NCI-H187 treated with DMSO at 0.1 percent for 48 hours (cell line): ENCODE data around the gene KIAA1671.
"Not testable (repeated sequence)": the region's sequence is repeated elsewhere in the genome, so short reads cannot be mapped to it uniquely, and the experiment has no call there.

Experiments used
- DNase-seq: peaks from one replicate; lab custom pipeline; 2025; lab: John Stamatoyannopoulos, UW

The KIAA1671 gene

GRCh38 chr22:25174888-25175411 is 222.4 kb downstream of the KIAA1671 start:
- no peak for DNase-seq

- no peak for DNase-seq
These were observed 223.7 kb downstream of the KIAA1671 start for GRCh38 chr22:25176175-25176574.

- DNase-seq = no peak
These were observed 224.3 kb downstream of the KIAA1671 start for GRCh38 chr22:25176799-25177198.

- DNase-seq = no peak
These were observed 224.7 kb downstream of the KIAA1671 start for GRCh38 chr22:25177226-25177625.

DNA sequence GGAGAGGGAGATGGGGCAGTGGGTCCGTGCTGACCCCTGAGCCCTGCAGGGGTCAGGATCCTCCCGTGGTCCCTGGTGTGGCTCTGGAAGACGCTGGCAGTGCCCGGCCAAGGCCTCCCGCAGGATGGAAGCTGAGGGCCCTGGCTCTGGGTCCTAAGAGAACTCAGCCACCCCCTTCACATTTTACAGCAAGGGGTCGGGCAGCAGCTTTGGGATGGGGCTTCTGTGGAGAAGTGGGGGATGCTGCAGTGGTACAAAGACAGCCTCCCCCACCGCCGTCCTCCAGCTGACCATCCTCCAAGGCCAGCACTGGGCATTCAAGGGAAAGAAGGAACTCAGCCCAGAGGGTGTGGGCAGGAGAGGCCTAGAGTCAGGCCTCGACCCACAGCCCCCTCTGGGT is 225.4 kb downstream of the KIAA1671 start:
- no peak for DNase-seq

DNA sequence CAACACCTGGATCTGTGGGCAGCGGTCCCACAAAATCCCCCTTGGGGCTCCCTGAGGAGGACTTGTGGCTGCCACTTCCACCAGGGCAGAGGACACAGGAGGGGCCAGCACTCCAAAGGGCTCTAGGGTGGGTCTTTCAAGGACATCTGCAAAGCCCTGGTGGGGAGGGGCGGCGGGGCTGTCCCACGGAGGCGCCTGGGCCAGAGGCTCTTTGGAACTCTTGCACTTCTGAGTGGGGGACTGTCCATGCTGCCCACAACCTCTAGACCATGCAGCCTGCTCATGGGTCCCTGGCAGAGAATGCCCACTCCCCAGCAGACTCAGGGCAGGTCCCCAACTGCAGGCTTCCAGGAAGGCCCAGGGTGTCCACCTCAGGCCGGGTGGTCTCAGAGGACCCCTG is 225.8 kb downstream of the KIAA1671 start:
- not testable (repeated sequence) for DNase-seq

DNA sequence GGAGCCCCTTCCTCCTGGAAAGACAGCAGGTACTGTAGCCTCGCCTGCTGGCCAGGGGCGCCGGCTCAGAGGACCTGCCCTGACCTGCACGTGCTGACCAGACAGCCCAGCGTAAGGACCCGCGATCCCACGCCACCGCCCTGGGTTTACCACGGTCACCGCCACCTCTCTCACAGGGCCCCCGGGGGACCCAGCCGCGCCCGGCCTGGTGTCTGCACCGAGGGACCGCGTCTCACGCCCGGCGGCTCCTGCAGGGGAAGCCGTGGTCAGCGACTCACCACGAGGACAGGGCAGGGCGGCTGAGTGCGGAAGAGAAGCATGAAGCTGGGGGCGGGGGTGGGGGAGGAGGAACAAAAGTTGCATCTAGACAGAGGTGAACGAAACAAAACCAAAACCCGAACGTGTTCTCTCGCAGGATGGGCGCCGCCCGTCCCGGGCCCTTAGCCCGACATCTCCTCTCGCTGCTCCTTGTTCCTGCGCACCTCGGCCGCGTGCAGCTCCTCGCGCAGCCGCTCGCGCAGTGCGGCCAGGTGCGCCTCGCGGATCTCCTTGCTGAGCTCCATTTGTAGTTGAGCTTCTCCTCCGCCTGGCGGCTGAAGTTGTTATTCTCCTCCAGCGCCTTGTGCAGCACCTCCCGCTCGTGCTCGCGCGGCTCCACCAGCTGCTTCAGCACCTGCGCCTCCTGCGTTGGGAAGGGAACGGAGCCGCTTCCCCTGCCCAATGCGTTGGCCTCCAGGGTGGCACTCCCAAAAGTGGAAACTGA is 226.5 kb downstream of the KIAA1671 start:
- DNase-seq = not testable (repeated sequence)

DNA sequence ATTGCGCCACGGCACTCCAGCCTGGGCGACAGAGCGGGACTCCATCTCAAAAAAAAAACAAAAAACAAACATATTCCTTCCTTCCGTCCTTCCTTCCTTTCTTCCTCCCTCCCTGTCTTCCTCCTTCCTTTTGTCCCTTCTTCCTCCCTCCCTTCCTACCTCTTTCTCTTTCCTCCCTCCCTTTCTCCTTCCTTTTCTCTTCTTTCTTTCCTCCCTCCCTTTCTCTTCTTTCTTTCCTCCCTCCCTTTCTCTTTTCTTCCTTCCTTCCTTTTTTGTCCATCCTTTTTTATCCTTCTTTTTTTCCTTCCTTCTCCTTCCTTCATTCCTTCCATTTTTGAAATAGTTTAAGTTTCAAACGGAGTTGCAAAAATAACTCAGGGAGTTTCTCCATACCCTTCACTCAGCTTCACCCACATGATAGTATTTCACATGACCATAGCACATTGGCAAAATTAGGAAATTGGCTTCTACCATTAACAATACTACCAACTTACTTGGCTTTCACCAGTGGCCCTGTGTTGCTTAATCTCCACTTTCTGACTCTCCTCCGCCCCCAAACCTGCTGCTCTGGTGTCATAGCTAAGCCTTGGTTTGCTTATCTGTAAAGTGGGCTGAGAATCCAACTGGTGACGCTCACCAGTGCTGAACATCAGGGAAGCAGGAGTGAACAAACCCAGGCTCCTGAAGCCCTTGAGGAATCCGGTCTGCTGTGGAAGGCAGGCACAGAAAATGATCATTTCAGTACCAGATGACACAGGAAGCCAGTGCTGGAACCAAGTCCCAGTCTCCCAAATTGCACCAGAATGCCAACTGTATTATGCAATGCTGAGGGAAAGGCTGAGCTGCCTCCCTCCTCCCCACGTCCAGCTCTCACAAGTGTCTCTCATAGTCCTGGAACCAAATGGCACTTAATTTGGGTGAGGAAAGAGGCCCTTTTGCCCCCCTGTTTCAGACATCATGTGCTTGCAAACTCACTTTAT is 229.9 kb downstream of the KIAA1671 start:
- no peak for DNase-seq

DNA sequence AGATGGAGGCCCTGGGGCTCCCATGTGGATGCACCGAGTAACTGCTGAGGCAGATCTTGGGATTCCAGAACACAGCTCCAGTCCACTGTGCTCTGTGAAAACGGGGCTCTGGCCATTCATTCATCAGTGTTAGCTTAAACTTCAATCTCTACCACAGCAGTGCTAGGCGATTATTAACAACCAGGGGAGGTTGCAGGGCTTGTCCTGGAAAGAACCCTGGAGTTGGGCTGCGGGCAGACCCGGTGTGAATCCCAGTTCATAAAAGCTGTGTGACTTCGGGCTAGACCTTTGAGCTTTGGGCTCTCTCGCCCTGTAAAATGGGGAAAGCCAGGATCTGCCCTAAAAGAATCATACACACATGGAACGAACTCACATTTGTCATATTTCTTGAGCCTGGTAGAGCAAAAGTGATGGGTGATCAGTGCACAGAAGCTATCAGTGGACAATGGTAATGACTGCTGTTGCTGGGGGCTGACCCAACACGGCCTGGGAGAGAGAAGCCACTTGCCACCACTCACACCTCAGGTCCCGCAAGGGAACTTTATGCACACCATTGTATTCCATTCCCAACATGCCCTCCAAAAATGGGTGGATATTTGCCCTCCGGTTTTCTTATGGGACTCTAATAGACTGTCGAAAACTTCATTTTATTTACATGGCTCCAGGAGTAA is 231.6 kb downstream of the KIAA1671 start:
- DNase-seq = no peak

- no peak for DNase-seq
These were observed 233.6 kb downstream of the KIAA1671 start for GRCh38 chr22:25186140-25186539.

DNA sequence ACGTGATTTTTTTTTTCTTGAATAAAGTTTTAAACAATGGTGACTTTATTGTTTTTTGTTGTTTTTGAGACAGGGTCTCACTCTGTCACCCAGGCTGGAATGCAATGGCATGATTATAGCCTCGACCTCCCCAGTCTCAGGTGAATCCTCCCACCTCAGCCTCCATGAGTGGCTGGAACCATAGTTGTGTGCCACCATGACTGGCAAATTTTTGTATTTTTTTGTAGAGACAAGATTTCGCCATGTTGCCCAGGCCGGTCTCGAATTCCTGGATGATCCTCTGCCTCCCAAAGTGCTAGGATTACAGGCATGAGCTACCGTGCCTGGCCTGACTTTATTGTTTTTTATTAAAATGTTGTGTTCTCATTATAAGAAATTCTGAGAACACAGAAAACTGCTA is 235.0 kb downstream of the KIAA1671 start:
- no peak for DNase-seq

DNA sequence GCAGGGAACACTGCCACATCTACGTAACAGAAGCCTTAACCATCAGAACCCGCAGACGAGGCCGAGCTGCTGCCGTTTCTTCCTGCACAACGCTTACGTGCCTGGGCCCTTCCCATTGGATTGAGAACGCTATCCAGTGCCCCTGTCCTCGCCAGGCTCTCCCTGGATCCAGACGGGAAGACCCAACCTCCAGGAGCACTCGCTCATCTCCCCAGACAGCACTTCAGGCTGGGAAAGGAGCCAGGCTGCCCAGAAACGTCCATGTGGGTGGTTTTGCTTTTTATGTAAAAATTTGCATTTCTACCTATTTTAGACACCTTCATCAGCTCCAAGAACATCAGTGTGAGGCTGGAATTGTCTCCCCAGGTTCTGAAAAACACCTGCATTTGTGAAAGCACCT is 239.9 kb downstream of the KIAA1671 start:
- no peak for DNase-seq

DNA sequence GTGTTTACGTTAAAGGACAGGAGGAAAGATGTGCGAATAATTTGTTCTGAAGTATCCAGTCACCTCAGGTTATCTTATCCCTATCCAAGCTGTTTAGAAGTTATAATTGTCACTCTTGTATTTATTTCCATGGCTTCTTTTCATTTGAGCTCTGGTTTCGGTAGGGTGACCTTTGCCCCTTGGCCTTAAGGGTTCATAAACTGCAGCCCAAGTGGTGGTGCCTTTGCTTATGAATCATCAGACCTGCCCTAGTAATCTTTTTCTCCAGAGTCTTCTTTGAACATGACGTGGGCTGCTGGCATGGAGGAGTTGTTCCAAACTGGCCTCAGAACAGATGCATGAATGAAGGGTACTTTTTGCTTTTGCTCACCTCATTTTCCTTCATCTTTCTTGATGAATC is 240.6 kb downstream of the KIAA1671 start:
- DNase-seq = no peak

GRCh38 chr22:25193548-25193947 is 241.0 kb downstream of the KIAA1671 start:
- no peak for DNase-seq

DNA sequence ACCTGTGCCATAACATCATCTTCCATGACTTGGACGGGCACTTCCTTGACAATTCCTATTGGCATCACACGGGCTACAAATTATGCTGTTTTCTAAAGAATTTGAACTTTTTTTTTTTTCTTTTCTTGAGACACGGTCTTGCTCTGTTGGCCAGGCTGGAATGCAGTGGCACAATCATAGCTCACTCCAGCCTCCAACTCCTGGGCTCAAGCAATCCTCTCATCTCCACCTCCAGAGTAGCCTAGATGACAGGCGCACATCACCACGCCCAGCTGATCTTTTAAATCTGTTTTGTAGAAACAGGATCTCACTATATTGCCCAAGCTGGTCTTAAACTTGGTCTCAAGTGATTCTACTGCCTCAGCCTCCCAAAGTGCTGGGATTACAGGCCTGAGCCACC is 243.8 kb downstream of the KIAA1671 start:
- no peak for DNase-seq

DNA sequence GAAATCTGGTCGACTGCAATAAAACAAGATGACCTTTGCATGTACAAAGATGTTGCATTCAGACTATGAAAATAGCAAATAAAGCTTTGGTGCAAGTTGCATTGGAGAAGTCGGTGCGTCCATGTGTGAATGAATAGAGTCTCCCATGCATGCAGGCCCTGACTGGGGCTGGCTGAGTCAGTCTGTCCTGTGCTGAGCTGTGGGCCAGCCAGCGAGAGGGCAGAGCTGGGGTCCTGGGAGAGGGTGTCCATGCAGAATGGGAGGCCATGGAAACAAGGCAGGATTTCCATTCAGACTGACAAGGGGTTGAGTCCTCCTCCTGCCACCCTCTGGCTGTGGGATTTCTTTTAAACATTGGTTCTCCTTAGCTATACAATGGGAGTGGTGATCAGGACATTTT is 244.8 kb downstream of the KIAA1671 start:
- DNase-seq = no peak

DNA sequence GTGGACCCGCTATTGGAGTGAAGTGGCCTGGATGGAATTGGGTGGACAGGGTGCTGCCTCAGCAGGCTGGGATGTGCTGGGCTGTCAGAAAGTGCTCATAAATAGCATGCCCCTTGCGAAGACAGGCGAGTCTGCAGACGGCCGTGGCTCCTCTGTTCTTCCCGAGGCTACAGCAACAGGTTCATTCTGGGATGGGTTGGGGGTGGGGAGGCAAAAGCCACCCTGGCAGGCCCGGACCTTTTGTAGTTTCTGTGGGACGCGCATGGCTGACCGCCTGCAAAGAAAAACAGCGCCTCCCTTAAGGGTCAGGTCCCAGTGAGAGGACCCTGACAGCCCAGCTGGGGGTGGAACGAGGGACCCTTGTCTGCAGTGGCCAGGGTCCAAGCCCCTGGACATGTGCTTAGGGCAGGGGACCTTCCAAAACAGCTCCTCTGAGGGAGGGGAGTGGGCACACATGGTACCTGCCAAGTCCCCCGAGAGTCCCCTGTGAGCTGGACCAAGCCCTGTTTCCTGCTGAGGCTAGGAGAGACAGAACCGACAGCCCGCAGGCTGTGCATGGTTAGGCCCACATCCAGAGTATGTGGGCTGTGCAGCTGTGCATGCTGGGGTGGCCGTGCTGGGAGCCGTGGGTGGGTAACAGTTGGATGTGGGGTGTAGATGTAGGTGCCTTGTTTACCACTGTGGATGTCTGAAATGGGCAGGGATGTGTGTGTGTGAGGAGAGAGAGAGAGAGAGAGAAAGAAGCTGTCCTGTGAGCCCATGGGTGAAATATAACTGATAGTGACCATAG is 247.4 kb downstream of the KIAA1671 start, which contains the start of gene CRYBB3:
Gene CRYBB3, plus strand, starts transcription at position 128 of the 790 bp plus-strand sequence. CDS start 1,539 bp downstream, outside the sequence.
- DNase-seq = no peak

DNA sequence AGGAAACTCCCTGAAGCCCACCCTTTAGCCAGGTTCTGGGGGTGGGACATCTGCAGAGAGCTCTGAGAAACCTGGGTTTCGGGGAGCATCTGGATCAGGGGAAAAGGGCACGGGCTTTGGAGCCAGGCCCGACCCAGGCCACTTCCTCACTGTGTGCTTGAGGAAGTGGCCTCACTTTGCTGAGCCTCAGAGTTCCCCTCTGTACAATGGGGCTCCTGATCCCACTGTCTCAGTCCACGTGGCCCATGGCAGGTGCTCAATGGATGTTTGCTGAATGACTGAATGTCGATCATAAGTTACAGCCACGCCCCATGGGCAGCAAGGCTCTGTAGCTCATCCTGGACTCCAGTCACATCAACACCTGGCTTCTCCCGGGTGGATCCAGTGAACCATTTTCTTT is 248.5 kb downstream of the KIAA1671 start:
- DNase-seq = no peak

DNA sequence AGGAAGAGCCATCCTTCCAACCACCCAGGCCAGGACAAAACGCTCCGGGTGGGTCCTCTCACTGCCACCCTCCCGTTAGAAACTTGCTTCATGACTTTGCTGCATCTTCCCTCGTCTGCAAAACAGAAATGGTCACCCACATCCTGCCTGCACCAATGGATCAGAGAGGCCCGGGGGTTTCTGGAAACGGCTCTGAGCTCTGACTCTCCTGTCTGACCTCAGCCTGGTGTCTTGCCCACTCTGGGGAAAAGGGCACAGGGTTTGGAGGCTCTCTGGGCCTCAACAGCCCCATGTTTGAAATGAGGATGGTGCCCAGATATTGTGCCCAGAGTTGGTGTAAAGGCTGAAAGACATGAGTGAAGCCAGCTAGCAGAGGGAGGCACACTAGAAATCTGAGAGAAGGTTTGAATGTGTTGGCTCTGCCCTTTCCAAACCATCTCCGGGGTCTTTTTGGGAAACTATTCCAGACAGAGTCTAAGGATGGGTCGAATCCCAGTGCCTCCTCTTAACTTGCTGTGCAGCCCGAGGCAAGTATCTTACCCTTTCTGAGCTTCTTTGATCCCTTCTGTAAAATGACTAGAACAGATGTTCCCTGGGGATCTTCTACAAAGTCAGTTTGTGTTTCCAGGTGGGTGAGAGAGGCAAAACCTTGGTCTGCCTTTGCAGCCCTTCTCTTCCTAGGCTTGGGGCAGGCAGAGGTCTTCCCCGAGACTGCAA is 249.2 kb downstream of the KIAA1671 start:
- no peak for DNase-seq

DNA sequence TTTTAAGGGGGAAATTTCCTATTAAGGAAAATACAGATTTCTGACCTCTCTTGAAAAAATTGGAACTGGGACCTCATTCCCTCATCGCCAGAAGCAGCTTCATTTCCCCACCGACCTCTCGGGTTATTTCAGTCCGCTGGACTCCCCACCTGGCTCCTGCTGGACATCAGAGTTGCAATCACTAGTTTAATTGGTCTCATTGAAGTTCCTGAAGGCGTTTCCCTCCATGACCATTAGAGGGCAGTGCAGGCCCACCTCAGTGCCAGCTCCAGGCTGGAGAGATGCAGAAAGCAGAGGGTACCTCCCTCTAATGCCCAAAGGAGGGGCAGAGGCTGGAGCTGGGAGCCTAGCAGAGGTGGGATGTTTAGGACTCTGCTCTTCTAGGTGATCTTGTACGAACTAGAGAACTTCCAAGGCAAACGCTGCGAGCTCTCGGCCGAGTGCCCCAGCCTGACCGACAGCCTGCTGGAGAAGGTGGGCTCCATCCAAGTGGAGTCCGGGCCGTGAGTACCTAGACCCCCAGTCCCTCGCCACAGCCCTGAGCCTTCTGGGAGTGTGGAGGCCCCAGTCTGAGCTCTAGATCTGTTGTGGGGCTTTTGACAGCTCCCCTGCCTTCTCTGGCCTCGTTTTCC is 249.9 kb downstream of the KIAA1671 start:
- DNase-seq = no peak
